Measurements from ENCODE around the gene CUL5. TPM values are rescaled to one million over a fixed set of nuclear protein-coding genes. Genes with fewer than 3 reads are reported as not detected.

The CUL5 gene
- total and polyA plus RNA-seq, 2 of the 8 experiments (the other 6 are each of a cell fraction or from before 2014, with no cell fraction given): 4.9 to 31.8 TPM

GRCh38 chr11:108048269-108048668, 39.6 kb downstream of the CUL5 start:
- DNase-seq (ENCODE audit: low read depth in 1 of 2, low spot score in 2 of 2): no peak
- H4K8ac ChIP-seq (ENCODE audit: extremely low read depth, insufficient read depth, low read length): no peak overlapping the region
- no peak overlapping the region for H4K5ac ChIP-seq (ENCODE audit: insufficient read length, low read depth, low read length)
- no peak overlapping the region for H2BK15ac ChIP-seq (ENCODE audit: low read length)
- H3K9me3 ChIP-seq (ENCODE audit: insufficient read depth in 2 of 2, low read depth in 1 of 2, low read length in 1 of 2): no peaks in the 10 kb centered on the region
- no peak overlapping the region for H2BK20ac ChIP-seq (ENCODE audit: low read length)
- H3K4me1 ChIP-seq (replicated peaks in 1 of 4; ENCODE audit: control insufficient read depth in 3 of 4, insufficient read depth in 4 of 4, low read length in 3 of 4): no peaks in the 10 kb centered on the region
- no peak overlapping the region for H3K4me3 ChIP-seq (ENCODE audit: extremely low read depth in 1 of 4, insufficient read depth in 2 of 4, low read depth in 3 of 4, low read length in 4 of 4)
- no peak overlapping the region for H2BK5ac ChIP-seq (ENCODE audit: low read depth, low read length)
- WGBS, 2 experiments (ENCODE audit: extremely low coverage in 1 of 2, insufficient coverage in 1 of 2, insufficient read length in 1 of 2, insufficient replicate concordance in 2 of 2, low coverage in 1 of 2, low lambda C conversion rate in 2 of 2, missing lambda C conversion rate in 1 of 2): 93% methylated on average over 1 of the region's 1 CpG; no CpG with 5 or more reads in 1 of the 2 experiments
- no peak overlapping the region for H2BK120ac ChIP-seq (replicated peaks; ENCODE audit: low read depth, low read length)
- H3K4ac ChIP-seq (replicated peaks; ENCODE audit: insufficient read length, low read depth, low read length): no peak overlapping the region
- no peak overlapping the region for H3K9ac ChIP-seq (replicated peaks in 1 of 4; ENCODE audit: extremely low read depth in 1 of 4, low read depth in 3 of 4, low read length in 3 of 4)
- ChIA-PET CTCF (ENCODE audit: partially characterized antibody) (interaction anchor here (1.5 to 1.6 kb wide), 2 partner anchors 39 to 70 kb away, joined by 4 read pairs; partner anchors contain the start of gene CUL5), POLR2A (ENCODE audit: partially characterized antibody) (interaction anchor here (0.6 to 1.5 kb wide), 2 partner anchors 11 to 32 kb away, joined by 3 to 4 read pairs; no protein-coding TSS in a partner anchor)
- H4K20me1 ChIP-seq (replicated peaks in 1 of 2; ENCODE audit: control insufficient read depth in 1 of 2, insufficient read depth in 2 of 2, low read length in 2 of 2): no peaks in the 10 kb centered on the region
- H4K91ac ChIP-seq (replicated peaks; ENCODE audit: insufficient read length, low read length): no peak overlapping the region
- peaks cover 0 to 28% (median 3%) of the 10 kb centered on the region in 4 experiments; a peak in 5 of 8 replicates for H3K36me3 ChIP-seq (ENCODE audit: control insufficient read depth in 2 of 4, insufficient read depth in 4 of 4, low read length in 3 of 4)
- no peaks in the 10 kb centered on the region for H3K79me2 ChIP-seq (ENCODE audit: control insufficient read depth in 1 of 2, insufficient read depth in 2 of 2, low read length in 2 of 2)
- no peak overlapping the region for H2BK12ac ChIP-seq (ENCODE audit: low read depth, low read length)
- H3K79me1 ChIP-seq (ENCODE audit: low read depth, low read length): no peaks in the 10 kb centered on the region
- no peak overlapping the region for H3K23ac ChIP-seq (ENCODE audit: insufficient read length)
- FAIRE-seq: no peak
- no peaks in the 10 kb centered on the region for H3K27me3 ChIP-seq (replicated peaks in 1 of 4; ENCODE audit: control insufficient read depth in 3 of 4, extremely low read depth in 1 of 4, insufficient read depth in 3 of 4, low read length in 3 of 4)
- H3K23me2 ChIP-seq (ENCODE audit: low read depth, low read length): no peaks in the 10 kb centered on the region
- no peak overlapping the region for H2AFZ ChIP-seq (ENCODE audit: low read length)
- H3K18ac ChIP-seq (ENCODE audit: extremely low read depth, low read length): no peak overlapping the region
- no peak overlapping the region for H3K56ac ChIP-seq (replicated peaks; ENCODE audit: insufficient read length, low read depth, low read length)
- H3K27ac ChIP-seq (ENCODE audit: low read depth, low read length): no peak overlapping the region
- no peak overlapping the region for H3K4me2 ChIP-seq (ENCODE audit: insufficient read depth in 1 of 2, low read depth in 2 of 2, low read length in 2 of 2)
- no peak overlapping the region for H2AK5ac ChIP-seq (ENCODE audit: low read depth, low read length)
- no peak overlapping the region for H3K14ac ChIP-seq (ENCODE audit: insufficient read length)
- TF ChIP-seq POU5F1 (IDR thresholded peaks at IDR 0.05; ENCODE audit: low read depth, low read length): no peak
- no peak for TF ChIP-seq ATF3 (IDR thresholded peaks at IDR 0.05; ENCODE audit: insufficient read depth, low read depth, low read length)
- TF ChIP-seq SIN3A (conservative IDR thresholded peaks at IDR 0.05 in 1 of 2, IDR thresholded peaks at IDR 0.05 in 1 of 2; ENCODE audit: low read depth in 1 of 2, low read length in 2 of 2): no peak
- TF ChIP-seq ASH2L (IDR thresholded peaks at IDR 0.05; ENCODE audit: low read length): no peak
- no peak for TF ChIP-seq TAF1 (IDR thresholded peaks at IDR 0.05; ENCODE audit: low read depth, low read length)
- TF ChIP-seq HDAC2 (IDR thresholded peaks at IDR 0.05; ENCODE audit: borderline replicate concordance in 1 of 2, low read depth in 2 of 2, low read length in 2 of 2): no peak
- TF ChIP-seq CTCF (IDR thresholded peaks at IDR 0.05; ENCODE audit: control extremely low read depth in 1 of 3, insufficient read depth in 1 of 3, low read depth in 1 of 3, low read length in 3 of 3): no peak
- no peak for TF ChIP-seq MAX (IDR thresholded peaks at IDR 0.05)
- no peak for TF ChIP-seq CHD2 (IDR thresholded peaks at IDR 0.05; ENCODE audit: low read length)
